NAMALWA (cell line): ENCODE measurements around the gene SHROOM3.

Experiments
- DNase-seq: peaks from one replicate; pipeline ENCODE4 v3.0.0-alpha.2; 2015; ENCODE audit warnings: low spot score

The SHROOM3 gene

DNA sequence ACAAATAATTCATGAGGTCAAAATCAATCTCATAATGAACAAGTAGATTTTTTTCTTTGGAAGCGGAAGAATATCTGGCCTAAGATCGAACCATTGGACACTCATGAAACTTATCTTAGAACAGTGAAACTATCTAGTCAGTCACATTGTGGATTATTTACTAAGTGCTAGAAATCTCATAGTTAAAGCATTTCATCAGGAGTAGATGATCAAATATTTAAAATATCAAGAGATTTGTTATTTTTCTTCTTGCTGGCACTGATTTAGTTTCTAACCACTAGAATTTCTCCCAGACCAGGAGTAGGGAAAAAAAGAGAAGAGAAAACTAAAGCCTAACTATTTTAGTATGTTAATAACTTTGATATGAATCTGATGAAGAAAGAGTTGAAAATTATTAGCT lies 105.5 kb downstream of the SHROOM3 start:
- DNase-seq: no peak

GRCh38 chr4:76543378-76543777 lies 108.3 kb downstream of the SHROOM3 start:
- no peak for DNase-seq

DNA sequence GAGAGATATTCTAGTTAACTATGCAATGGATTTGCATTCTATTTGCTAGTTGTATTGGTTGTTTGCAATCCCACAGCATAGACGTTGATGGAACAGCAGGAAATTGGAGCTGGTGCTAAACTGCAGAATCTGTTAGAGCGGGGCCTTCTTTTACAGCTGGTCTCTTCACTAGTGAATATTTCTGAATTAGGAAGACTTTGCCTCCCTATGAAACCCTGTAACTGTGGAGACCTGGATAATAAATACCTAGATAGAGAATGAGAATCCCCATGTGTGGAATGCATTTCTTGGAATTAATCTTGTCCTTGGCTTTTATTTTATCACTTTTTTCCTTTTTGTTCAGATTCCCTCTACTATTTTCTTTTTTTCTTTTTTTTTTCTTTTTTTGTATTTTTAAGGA lies 109.7 kb downstream of the SHROOM3 start:
- no peak for DNase-seq

DNA sequence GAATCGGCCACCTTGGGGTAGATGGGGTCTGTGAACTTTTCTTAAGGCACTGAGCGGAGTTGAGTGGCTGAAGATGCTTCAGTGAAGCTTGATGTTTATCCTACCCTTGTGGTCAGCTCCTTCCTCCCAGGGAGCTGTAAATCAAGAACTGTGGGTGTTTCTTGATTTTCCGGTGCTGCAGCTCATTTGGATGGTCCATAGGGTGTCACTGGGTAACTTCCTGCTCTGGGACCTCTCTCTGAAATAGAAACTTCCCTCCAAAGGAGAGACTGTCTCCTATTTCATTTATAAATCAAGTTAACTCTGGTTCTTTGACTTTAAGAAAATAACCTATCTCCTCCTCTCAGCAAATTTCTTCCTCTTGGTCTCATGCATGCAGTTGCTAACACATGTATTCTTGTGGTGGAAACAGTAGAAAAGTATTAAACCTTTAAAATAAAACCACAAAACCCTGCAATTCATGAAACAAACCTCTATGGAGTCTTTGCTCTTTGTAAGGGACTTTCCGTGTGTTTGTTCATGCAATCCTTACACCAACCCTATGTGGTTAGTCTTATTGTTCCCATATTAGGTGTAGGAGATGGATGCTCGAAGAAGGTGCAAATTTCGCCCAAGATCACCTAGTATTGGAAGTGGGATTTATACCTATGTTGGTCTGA lies 110.3 kb downstream of the SHROOM3 start:
- DNase-seq: peak; percentile 13

DNA sequence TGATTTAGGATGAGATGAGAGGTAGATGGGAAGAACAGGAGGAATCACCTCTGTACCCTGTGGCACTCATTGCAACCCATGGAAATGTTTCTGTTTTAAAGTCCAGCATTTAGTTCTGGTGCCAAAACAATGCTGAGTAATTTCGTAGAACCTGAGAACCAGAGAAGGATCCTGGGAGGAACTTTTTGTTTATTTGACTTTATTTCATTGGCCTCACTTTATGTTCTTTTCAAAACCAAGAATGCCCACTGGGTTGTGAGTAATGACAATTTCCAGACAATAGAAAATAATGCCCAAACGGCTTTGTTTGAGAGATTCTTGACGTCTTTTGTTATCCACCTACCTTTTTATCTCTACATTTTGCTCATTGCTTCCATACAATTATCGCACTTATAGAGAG lies 111.3 kb downstream of the SHROOM3 start:
- no peak for DNase-seq

GRCh38 chr4:76546759-76547742 lies 112.0 kb downstream of the SHROOM3 start:
- no peak for DNase-seq

GRCh38 chr4:76548704-76549103 lies 113.7 kb downstream of the SHROOM3 start:
- DNase-seq: no peak

DNA sequence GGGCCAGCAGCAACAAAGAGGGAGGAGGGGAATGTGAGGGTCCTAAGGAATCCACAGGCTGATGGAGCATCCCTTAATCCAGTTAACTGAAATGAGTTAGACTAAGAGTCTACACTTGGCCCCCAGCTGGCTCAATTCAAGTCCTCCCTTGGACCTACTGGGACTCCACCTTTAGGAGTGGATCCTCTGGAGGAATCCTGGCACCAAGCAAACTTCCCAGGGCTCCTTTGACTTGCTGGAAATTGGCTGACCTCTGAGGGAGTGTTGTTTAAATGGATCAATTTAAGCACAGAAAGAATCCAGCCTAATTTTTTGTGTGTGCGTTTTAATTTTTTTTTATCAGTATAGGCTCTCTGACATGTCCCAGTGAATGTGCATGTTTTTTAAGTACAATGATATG lies 114.7 kb downstream of the SHROOM3 start:
- no peak for DNase-seq

DNA sequence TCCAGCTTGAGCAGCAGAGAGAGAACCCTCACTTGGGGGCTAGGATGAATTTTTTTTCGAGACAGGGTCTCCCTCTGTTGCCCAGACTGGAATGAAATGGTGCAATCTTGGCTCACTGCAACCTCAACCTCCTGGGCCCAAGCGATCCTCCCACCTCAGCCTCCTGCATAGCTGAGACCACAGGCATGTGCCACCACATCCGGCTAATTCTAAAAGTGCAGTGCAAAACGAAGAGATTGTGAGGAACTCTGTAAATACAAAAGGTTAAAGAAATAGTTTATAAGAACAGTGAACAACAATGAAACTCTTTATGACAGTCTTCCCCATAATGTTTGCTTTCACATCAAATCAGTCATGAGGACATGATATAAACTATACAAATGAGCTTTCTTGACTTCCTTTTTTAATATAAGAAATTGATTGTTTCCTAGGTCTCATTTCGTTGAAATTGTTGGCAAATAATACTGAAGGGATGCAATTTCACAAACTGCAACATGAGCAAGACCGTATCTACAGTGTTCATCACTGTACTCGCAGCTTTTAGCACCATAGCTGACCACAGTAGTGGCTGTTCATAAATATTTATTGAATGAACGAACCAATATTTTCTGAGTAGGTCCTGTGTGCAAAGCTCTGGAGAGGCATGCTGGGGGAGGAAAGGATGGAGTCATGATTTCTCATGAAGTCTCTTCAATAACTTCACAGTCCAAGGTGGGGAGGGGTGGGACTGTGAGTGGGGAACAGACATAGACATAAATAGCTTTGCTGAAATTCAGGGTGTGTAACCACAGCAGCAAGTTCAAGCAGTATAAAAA lies 116.1 kb downstream of the SHROOM3 start:
- DNase-seq: no peak

GRCh38 chr4:76554630-76555029 lies 119.6 kb downstream of the SHROOM3 start:
- DNase-seq: no peak

DNA sequence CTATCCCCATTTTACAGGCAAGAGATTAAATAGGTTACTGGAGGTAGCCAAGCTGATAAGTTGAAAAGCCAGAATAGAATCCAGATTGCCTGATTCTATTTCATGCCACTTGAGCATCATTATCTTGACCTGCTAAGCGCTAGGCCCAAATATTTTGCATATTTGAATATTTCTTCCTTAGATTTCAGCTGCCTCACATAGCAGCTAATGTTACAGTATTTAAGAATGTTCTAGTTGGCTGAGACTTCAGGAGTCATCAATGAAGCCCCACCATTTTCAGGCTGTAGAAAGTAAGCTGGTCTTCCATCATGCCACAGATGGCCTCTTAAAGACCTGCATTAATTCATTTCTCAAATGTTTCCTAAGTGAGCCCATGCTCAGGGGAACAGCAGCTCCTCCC lies 121.4 kb downstream of the SHROOM3 start:
- DNase-seq: no peak

GRCh38 chr4:76558396-76559235 lies 123.6 kb downstream of the SHROOM3 start:
- DNase-seq: no peak

DNA sequence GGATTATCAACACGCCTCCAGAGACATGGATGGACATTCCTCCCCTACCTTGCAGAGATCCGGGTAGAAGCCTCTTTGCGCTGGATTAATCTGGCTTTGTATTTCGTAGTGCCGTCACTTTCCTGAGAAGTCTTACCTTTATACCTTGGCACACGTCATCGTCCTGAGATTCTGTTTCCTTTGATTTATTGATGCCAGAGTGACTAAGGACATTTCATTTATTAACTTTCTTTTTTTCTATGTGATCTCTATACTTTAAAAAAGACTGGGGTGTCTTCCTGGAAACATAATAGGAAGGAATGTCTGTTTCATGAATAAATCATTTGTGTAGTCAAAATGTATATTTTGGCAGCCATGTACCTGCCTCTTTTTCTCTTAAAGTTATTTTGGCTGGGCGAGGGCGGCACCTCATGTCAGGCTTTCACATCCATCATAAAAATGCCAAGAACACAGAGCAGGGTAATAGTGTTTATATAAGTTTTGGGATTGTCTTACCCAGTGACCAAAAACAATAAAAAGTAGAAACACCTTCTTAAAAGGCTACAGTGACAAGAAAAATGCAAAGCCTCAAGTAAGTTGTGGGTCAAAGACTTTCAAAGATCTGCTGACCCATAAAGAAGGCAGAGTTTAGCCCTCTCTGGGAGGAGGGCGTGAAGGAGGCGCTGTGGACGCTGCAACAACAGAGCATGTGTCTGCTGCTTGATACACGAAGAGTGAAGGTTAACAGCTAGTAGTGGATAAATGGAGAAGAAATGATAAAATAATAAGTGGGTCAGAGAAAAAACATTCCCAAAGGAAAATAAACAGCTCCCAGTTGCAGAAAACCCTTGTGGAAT lies 124.4 kb downstream of the SHROOM3 start:
- no peak for DNase-seq

DNA sequence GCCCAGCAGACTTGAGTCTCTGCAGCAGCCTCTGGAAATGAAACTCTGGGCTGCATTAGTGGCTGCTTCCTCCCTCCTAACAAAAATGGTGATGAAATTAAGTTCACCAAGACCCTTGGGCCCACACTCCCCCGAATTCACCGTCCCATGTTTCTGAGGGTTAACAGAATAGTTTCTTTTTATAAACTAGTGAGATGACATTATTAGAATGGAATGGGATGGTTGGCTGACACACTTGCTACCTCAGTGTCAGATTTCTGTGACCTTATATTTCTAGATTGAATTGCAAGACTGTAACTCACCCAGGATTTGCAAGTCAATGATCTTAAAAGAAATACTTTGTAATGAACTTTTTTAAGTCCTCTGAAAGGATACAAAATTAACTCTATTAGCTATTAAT lies 127.1 kb downstream of the SHROOM3 start:
- no peak for DNase-seq

DNA sequence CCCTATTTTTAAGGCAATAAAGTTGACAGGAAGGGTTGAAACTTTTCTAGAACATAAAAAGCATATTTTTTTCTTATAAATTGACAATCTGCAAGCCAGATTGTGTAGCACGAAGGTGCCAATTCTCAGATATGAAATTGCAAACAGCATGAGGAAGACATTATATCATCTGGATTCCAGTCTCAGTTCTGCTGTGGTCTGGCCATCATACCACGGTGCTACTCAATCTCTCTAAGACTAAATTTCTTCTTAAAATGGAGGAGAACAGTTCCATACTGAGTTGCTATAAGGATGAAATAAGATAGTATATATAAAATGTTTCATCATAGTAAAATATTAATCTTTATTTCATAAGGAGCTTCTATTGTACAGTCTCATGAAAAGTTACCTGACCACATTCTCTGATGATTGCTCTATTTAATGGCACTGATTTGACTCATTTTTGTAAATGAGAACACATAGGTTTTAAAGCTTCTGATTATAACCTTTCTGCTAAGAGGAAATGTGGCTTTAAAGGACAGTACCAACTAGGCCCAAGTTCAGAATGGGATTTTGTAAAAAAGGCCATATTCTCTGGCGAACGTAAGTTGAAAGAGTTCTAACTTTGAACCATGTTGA lies 127.9 kb downstream of the SHROOM3 start:
- no peak for DNase-seq

DNA sequence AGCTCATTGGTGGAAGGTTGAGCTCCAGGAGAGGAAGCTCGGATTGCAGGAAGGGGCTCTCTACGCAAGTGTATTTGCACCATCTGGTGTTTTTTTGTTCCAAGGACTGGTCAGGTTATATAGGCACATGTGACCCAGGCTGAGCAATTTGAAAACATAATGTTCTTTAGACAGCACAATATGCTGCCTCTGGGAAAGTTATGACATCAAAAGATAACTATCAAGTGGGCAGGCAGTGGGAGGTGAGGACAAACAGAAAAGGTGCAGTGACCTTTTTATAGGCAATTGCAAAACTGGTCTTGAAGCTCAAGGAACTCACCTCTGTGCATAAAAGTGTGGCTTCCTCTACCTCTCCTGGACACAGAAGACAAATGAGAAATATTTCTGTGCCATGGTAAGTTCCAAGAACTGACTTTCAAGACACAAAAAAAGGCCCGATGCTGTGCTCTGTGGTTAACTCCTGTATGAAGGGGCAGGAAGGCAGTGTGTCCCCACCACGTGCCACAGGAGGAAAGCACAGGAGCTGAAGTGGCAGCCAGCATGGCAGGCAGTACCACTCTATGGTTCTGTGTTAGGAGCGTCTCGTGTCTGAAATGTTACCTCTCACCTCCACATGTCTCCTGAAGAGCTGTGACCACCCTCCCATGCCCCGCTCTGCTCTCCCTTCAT lies 128.6 kb downstream of the SHROOM3 start:
- DNase-seq: no peak

- DNase-seq: no peak
Measured at GRCh38 chr4:76564123-76564915, 129.3 kb downstream of the SHROOM3 start.

DNA sequence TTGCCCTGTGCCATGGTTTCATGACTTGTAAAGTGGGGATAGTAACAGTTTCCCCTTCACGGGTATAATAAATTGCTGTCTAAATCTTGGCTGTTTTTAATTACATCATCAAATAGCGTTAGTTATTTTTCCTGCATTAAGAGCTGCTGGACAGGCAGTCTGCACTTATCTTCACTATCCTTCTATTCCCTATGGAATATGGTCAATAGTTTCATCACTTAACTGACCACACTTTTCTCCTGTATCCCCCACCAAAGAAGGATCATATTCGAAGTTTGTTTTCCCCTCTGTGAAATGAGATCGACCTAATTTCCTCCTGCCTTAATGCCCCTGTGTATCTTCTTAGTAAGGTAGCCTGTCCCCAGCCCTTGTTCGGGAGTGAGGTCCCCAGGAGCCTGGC lies 133.2 kb downstream of the SHROOM3 start:
- DNase-seq: no peak

- DNase-seq: no peak
Measured at GRCh38 chr4:76569225-76569624, 134.2 kb downstream of the SHROOM3 start.
